COR-L47 (cell line): Measurements from ENCODE around the gene KLHL35.
"Not testable (repeated sequence)": the region's sequence is repeated elsewhere in the genome, so short reads cannot be mapped to it uniquely, and the experiment has no call there.

Source experiments
- DNase-seq: peaks from one replicate; lab custom pipeline; 2025; lab: John Stamatoyannopoulos, UW

The KLHL35 gene

GRCh38 chr11:75388386-75389275 is 44.4 kb downstream of the KLHL35 start:
- DNase-seq, result peak; percentile 86

- no peak for DNase-seq
These were observed 45.2 kb downstream of the KLHL35 start for GRCh38 chr11:75387736-75388294.

- DNase-seq, result no peak
These were observed 45.9 kb downstream of the KLHL35 start for GRCh38 chr11:75386942-75387630.

- peak; percentile 60 for DNase-seq
These were observed 48.4 kb downstream of the KLHL35 start for GRCh38 chr11:75384438-75385080.

- DNase-seq, result no peak
These were observed 49.8 kb downstream of the KLHL35 start for GRCh38 chr11:75383246-75383645.

- DNase-seq, result no peak
These were observed 52.1 kb downstream of the KLHL35 start for GRCh38 chr11:75380716-75381420.

- DNase-seq, result no peak
These were observed 52.8 kb downstream of the KLHL35 start for GRCh38 chr11:75380245-75380644.

- not testable (repeated sequence) for DNase-seq
These were observed 54.2 kb downstream of the KLHL35 start for GRCh38 chr11:75378776-75379175.

- DNase-seq, result no peak
These were observed 56.8 kb downstream of the KLHL35 start for GRCh38 chr11:75376175-75376574.

GRCh38 chr11:75375626-75376025 is 57.4 kb downstream of the KLHL35 start:
- DNase-seq, result no peak

GRCh38 chr11:75374646-75375045 is 58.4 kb downstream of the KLHL35 start:
- no peak for DNase-seq

- no peak for DNase-seq
These were observed 59.8 kb downstream of the KLHL35 start for GRCh38 chr11:75373201-75373600.
